ENCODE measurements around the gene CENPM.

DNA sequence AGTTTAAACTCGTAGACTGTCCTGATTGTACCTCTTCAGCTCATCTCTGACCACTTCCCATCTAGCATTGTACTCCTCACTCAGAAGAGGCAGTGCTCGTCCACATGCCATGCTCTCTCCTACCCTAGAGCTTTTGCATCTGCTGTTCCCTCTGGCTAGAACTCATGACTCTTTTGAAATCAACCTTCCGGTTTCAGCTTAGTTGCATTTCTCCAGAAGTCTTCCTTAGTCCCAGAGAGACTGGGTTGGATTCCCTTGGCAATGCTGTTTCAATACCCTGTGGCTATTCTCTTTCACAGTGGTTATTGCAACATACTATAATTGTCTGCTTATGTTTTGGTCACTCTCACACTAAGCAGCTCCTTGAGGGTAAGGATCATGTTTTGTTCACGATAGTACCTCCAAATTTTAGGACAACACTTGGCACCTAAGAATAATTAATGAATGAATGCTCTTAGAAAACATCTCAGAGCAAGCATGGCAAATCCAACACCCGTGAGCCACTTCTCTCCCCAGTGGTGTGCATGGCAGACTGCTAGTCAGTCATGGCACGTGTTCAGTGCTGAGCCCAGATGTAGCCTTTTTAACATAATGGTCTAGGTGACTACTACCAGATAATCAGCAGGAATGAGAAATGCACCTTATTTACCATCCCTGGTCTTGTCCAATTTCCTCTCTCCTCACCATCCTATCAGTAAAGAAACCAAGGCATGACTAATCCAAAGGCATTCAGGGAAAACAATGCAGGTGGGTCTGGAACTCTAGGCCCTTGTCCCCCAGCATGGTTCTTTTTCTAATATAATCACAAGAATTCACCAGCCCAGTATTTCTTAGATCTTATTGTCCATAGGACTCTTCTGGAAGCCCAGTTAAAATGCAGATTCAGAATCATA is 36.8 kb upstream of the CENPM start:
- TF ChIP-seq CTCF (IDR thresholded peaks at IDR 0.05; ENCODE audit: insufficient read depth, low read length, poor library complexity, severe bottlenecking) (no peak), EZH2phosphoT487 (conservative IDR thresholded peaks at IDR 0.05; ENCODE audit: low read length) (no peak)

Measured in SU-DHL-6 (cell line).